ENCODE data around the gene TIMM10B. TPM values are rescaled to one million over a fixed set of nuclear protein-coding genes. Genes with fewer than 3 reads are reported as not detected.

The TIMM10B gene
- total and polyA plus RNA-seq, 2 of the 13 experiments (the other 11 are each of a cell fraction or from before 2014, with no cell fraction given), result 34.9 to 39.5 TPM

GRCh38 chr11:6485661-6486060 lies 4.4 kb downstream of the TIMM10B start:
- CTCF ChIA-PET (ENCODE audit: low intra/inter-chr PET ratio, low total read pairs), result no interaction called here
- H4K20me1 ChIP-seq (ENCODE audit: insufficient read depth, low read length), result no peaks in the 10 kb centered on the region; the same call in 1 of the 2 replicates
- no TSS peak for BruUV-seq (replicated peaks)
- FAIRE-seq, result no peak
- TF ChIP-seq TSC22D2 (CRISPR knock-in tag; IDR thresholded peaks at IDR 0.05; ENCODE audit: borderline replicate concordance), result no peak
- TF ChIP-seq NCOA2 (CRISPR knock-in tag; IDR thresholded peaks at IDR 0.05), result no peak
- TF ChIP-seq U2AF1 (optimal IDR thresholded peaks at IDR 0.05; ENCODE audit: low read depth, low read length), result no peak
- TF ChIP-seq ZNF251 (CRISPR knock-in tag; IDR thresholded peaks at IDR 0.05), result no peak
- no peak for TF ChIP-seq RAD51 (IDR thresholded peaks at IDR 0.05; ENCODE audit: borderline replicate concordance)
- TF ChIP-seq MAZ (IDR thresholded peaks at IDR 0.05; ENCODE audit: borderline replicate concordance, low read depth, low read length), result no peak
- no peak for TF ChIP-seq MAZ (CRISPR knock-in tag; IDR thresholded peaks at IDR 0.05; ENCODE audit: low read depth)
- TF ChIP-seq ZNF18 (CRISPR knock-in tag; IDR thresholded peaks at IDR 0.05; ENCODE audit: insufficient replicate concordance), result no peak
- no peak for TF ChIP-seq ZNF274 (CRISPR knock-in tag; IDR thresholded peaks at IDR 0.05)
- TF ChIP-seq RAD21 (CRISPR knock-in tag; IDR thresholded peaks at IDR 0.05), result no peak
- no peak for TF ChIP-seq THAP9 (CRISPR knock-in tag; IDR thresholded peaks at IDR 0.05; ENCODE audit: borderline replicate concordance)
- no peak for TF ChIP-seq ZNF547 (CRISPR knock-in tag; IDR thresholded peaks at IDR 0.05)
- no peak for TF ChIP-seq ZNF253 (CRISPR knock-in tag; IDR thresholded peaks at IDR 0.05; ENCODE audit: borderline replicate concordance)
- TF ChIP-seq ZNF224 (CRISPR knock-in tag; IDR thresholded peaks at IDR 0.05), result no peak
- TF ChIP-seq TBX2 (CRISPR knock-in tag; IDR thresholded peaks at IDR 0.05; ENCODE audit: borderline replicate concordance), result no peak
- no peak for TF ChIP-seq TRIM24 (CRISPR knock-in tag; IDR thresholded peaks at IDR 0.05)
- TF ChIP-seq REL (CRISPR knock-in tag; conservative IDR thresholded peaks at IDR 0.05), result no peak
- POLR2A ChIA-PET, result interaction anchor here (1.7 to 2.4 kb wide), 3 partner anchors 9 to 198 kb away, joined by 4 to 7 read pairs (median 4); partner anchors contain the start of genes APBB1 and MRPL17
- H3K4me2 ChIP-seq (ENCODE audit: low read depth, low read length), result no peak overlapping the region
- peaks cover 2 to 27% of the 10 kb centered on the region in 2 experiments; a peak in 4 of 5 replicates for H3K36me3 ChIP-seq (replicated peaks in 1 of 2; ENCODE audit: control insufficient read depth in 1 of 2, insufficient read depth in 2 of 2, low read length in 2 of 2)
- H3K9me3 ChIP-seq (ENCODE audit: low read length), result no peaks in the 10 kb centered on the region
- peaks cover 27% of the 10 kb centered on the region for H3K79me2 ChIP-seq (ENCODE audit: insufficient read depth, low read length)
- no peak overlapping the region for H3K9ac ChIP-seq (ENCODE audit: insufficient read depth, low read depth, low read length)
- 97% methylated on average over 3 of the region's 3 CpGs for WGBS (ENCODE audit: low lambda C conversion rate)
- no peak for DNase-seq (ENCODE audit: low spot score)
- no peak for ATAC-seq
- intact Hi-C loops (cut with micrococcal nuclease; ENCODE audit: unreplicated experiment) (loop anchor here (10.0 kb wide), 1 partner anchor 251 kb away; the partner anchor contains the start of genes CNGA4 and FHIP1B), in situ Hi-C loops (cut with HindIII; ENCODE audit: extremely low pct_ligation_motif_present, low pct_unique_long_range_greater_than_20kb) (loop anchor here (10.0 kb wide), 1 partner anchor 119 kb away; the partner anchor contains the start of genes ILK and RRP8)
- H3K4me3 ChIP-seq (replicated peaks in 1 of 3; ENCODE audit: insufficient read depth in 1 of 3, low read depth in 2 of 3, low read length in 3 of 3), result no peak overlapping the region
- H3K27me3 ChIP-seq (ENCODE audit: control insufficient read depth in 1 of 2, insufficient read depth in 2 of 2, low read length in 2 of 2), result no peaks in the 10 kb centered on the region; a peak in 1 of 5 replicates
- H3K4me1 ChIP-seq (ENCODE audit: insufficient read depth, low read length), result peaks cover 74% of the 10 kb centered on the region
- no peak overlapping the region for H2AFZ ChIP-seq (ENCODE audit: low read length)
- H3K27ac ChIP-seq (ENCODE audit: extremely low read length, insufficient read depth, low read length), result no peak overlapping the region
